H1 (cell line): ENCODE results near the gene PSORS1C2. TPM values are rescaled to one million over a fixed set of nuclear protein-coding genes. Genes with fewer than 3 reads are reported as not detected.

Source experiments
- ASH2L ChIP-seq: fragments of 200-600, 300-600 bp; sonication (generic); IDR thresholded peaks from one replicate; pipeline ENCODE4 v1.7.1; 2017; ENCODE audit warnings: low read length
- EP300 ChIP-seq, 2 experiments: IDR thresholded peaks; 1 replicate in 1 of 2; 2 replicates in 1 of 2; pipeline ENCODE4 v1.6.1; 2011 to 2012; ENCODE audit warnings: low read depth in 2 of 2, low read length in 2 of 2, mild to moderate bottlenecking in 2 of 2, borderline replicate concordance in 1 of 2, inconsistent platforms in 1 of 2, moderate library complexity in 1 of 2
- MAFK ChIP-seq: IDR thresholded peaks from 2 replicates; pipeline ENCODE4 v1.6.1; 2012; ENCODE audit warnings: low read depth, mild to moderate bottlenecking, improper control_type of control experiment, low read length
- NRF1 ChIP-seq: IDR thresholded peaks from 2 replicates; pipeline ENCODE4 v1.6.1; 2011; ENCODE audit warnings: mild to moderate bottlenecking, low read depth, low read length, improper control_type of control experiment
- POU5F1 ChIP-seq: IDR thresholded peaks from 2 replicates; pipeline ENCODE4 v1.6.1; 2011; ENCODE audit warnings: low read depth, mild to moderate bottlenecking, low read length, moderate library complexity
- RAD21 ChIP-seq, 2 experiments: IDR thresholded peaks in 1 of 2; conservative IDR thresholded peaks in 1 of 2; 2 replicates each; pipeline ENCODE4 v1.6.1; 2011; ENCODE audit warnings: low read depth in 2 of 2, low read length in 2 of 2, improper control_type of control experiment in 1 of 2, inconsistent platforms in 1 of 2, mild to moderate bottlenecking in 1 of 2, moderate library complexity in 1 of 2
- TAF7 ChIP-seq: optimal IDR thresholded peaks from 2 replicates; pipeline ENCODE3; 2011; ENCODE audit warnings: low read depth, mild to moderate bottlenecking, inconsistent platforms, low read length, moderate library complexity, borderline replicate concordance
- polyA plus RNA-seq, 7 experiments: library from polyadenylated mRNA; depleted of rRNA in 3 of 7; stranded (reverse) in 5 of 7; unstranded in 2 of 7; fragments of >200 nt in 5 of 7; fragments of 200-250 nt in 2 of 7; gene quantifications; 1 replicate in 5 of 7; 2 replicates in 1 of 7; 4 replicates in 1 of 7; pipeline versions ENCODE4 v1.2.1 to v1.2.3, GENCODE V29; 2011 to 2013; ENCODE audit warnings: missing spikeins in 2 of 7, mixed read lengths in 2 of 7
- total RNA-seq: library from RNA; stranded (reverse); fragmentation: NEBNext Ultra II Directional; extraction: Animal tissue kit (Norgen Biotek cat#: 25700); gene quantifications from 2 replicates; pipeline ENCODE4 v1.2.1, GENCODE V29; 2021

PSORS1C2 gene
- total and polyA plus RNA-seq, 2 of the 8 experiments (the other 6 are each of a cell fraction or from before 2014, with no cell fraction given), result 0.11 TPM; not detected in 1

- TF ChIP-seq TAF7, result no peak
- no peak for TF ChIP-seq POU5F1
- no peak for TF ChIP-seq EP300 (IDR thresholded peaks at IDR 0.05; ENCODE audit: borderline replicate concordance in 1 of 2, low read depth in 2 of 2, low read length in 2 of 2)
- TF ChIP-seq RAD21 (IDR thresholded peaks at IDR 0.05 in 1 of 2, conservative IDR thresholded peaks at IDR 0.05 in 1 of 2; ENCODE audit: low read depth in 2 of 2, low read length in 2 of 2), result no peak
- TF ChIP-seq ASH2L, result no peak
- no peak for TF ChIP-seq MAFK
- no peak for TF ChIP-seq NRF1
Observed at GRCh38 chr6:31103136-31103535, 35.7 kb downstream of the PSORS1C2 start (continued).
